IPS DF 6.9 (cell line): ENCODE data around the gene PTPN11.
"Not testable (repeated sequence)": the region's sequence is repeated elsewhere in the genome, so short reads cannot be mapped to it uniquely, and the experiment has no call there.

Experiments used
- DNase-seq: peaks from one replicate; pipeline ENCODE4 v3.0.0-alpha.2; 2013; ENCODE audit warnings: low read depth, low spot score
- H3K27ac ChIP-seq: one replicate; pipeline ENCODE4 v1.5.1; 2013; ENCODE audit warnings: low read length, control low read depth
- H3K27me3 ChIP-seq: 2 replicates; pipeline ENCODE4 v1.6.1; 2013; ENCODE audit warnings: mild to moderate bottlenecking, low read length; ENCODE audit not compliant: control insufficient read depth, insufficient read depth
- H3K36me3 ChIP-seq: 2 replicates; pipeline ENCODE4 v1.6.1; 2013; ENCODE audit warnings: low read length; ENCODE audit not compliant: control insufficient read depth, insufficient read depth
- H3K4me1 ChIP-seq: 2 replicates; pipeline ENCODE4 v1.6.1; 2013; ENCODE audit warnings: low read length; ENCODE audit not compliant: control insufficient read depth, insufficient read depth
- H3K4me3 ChIP-seq: 2 replicates; pipeline ENCODE4 v1.5.1; 2013; ENCODE audit warnings: mild to moderate bottlenecking, low read length
- H3K9me3 ChIP-seq: 2 replicates; pipeline ENCODE4 v1.6.1; 2013; ENCODE audit warnings: low read length, inconsistent platforms; ENCODE audit not compliant: control insufficient read depth, insufficient read depth
- WGBS: extraction: QIAGEN DNeasy Blood & Tissue Kit; methylation state at CpG from one replicate; pipeline ENCODE4 v1.1.7; 2013; ENCODE audit warnings: mixed read lengths, missing lambda C conversion rate; ENCODE audit not compliant: insufficient read length, insufficient coverage; 5-methylcytosine and 5-hydroxymethylcytosine counted together

PTPN11 gene

DNA sequence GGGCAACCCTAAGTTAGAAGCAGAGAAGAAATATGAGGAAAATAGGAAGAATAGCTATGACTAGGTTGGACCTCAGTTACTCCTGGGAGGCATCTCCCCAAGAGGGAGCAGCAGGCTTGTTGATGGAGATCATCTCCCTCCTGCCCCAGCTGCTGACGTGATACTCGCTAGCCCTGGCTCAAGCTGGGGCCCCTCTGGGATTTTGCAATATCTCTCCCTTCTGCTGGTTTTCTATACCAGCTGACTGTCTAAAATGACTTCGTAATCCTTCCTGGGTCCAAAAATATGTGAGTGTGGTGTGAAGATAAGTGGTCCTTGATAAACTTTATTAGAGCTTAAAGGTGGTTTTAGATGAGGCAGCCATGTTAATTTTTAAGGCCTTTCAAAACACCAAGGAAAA lies 32.0 kb upstream of the PTPN11 start:
- H3K27ac ChIP-seq: no peak overlapping the region

DNA sequence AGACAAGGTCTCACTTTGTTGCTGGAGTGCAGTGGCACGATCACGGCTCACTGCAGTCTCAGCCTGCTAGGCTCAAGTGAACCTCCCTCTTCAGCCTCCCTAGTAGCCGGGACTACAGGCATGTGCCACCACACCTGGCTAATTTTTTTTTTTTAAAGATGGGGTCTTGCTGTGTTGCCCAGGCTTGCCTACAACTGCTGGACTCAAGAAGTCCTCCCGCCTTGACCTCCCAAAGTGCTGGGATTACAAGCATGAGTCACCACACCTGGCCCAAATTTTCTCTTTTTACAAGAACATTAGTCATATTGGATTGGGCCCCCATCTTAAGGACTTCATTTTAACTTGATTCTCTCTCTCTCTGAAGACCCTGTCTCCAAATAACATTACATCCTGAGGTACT lies 29.5 kb upstream of the PTPN11 start:
- Histone ChIP-seq H3K4me1 (no peaks in the 10 kb centered on the region), H3K36me3 (no peaks in the 10 kb centered on the region), H3K27me3 (no peaks in the 10 kb centered on the region), H3K9me3 (no peaks in the 10 kb centered on the region), H3K27ac (no peak overlapping the region), H3K4me3 (no peak overlapping the region)
- no CpG with 5 or more reads among the region's 4 CpGs for WGBS
- no peak for DNase-seq

More for the DNA sequence above, 32.0 kb upstream of the PTPN11 start:
- Histone ChIP-seq H3K4me1 (no peaks in the 10 kb centered on the region), H3K9me3 (no peaks in the 10 kb centered on the region), H3K4me3 (no peak overlapping the region), H3K27me3 (no peaks in the 10 kb centered on the region), H3K36me3 (no peaks in the 10 kb centered on the region)
- no CpG with 5 or more reads among the region's 3 CpGs for WGBS
- no peak for DNase-seq

DNA sequence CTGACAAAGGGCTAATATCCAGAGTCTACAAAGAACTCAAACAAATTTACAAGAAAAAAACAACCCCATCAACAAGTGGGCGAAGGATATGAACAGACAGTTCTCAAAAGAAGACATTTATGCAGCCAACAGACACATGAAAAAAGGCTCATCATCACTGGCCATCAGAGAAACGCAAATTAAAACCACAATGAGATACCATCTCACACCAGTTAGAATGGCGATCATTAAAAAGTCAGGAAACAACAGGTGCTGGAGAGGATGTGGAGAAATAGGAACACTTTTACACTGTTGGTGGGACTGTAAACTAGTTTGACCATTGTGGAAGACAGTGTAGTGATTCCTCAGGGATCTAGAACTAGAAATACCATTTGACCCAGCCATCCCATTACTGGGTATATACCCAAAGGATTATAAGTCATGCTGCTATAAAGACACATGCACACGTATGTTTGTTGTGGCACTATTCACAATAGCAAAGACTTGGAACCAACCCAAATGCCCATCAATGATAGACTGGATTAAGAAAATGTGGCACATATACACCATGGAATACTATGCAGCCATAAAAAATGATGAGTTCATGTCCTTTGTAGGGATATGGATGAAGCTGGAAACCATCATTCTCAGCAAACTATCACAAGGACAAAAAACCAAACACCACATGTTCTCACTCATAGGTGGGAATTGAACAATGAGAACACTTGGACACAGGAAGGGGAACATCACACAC lies 28.7 kb upstream of the PTPN11 start:
- H3K27me3 ChIP-seq, H3K9me3 ChIP-seq, DNase-seq, H3K27ac ChIP-seq, H3K36me3 ChIP-seq, H3K4me3 ChIP-seq, H3K4me1 ChIP-seq: not testable (repeated sequence)
- WGBS: no CpG with 5 or more reads among the region's 4 CpGs

DNA sequence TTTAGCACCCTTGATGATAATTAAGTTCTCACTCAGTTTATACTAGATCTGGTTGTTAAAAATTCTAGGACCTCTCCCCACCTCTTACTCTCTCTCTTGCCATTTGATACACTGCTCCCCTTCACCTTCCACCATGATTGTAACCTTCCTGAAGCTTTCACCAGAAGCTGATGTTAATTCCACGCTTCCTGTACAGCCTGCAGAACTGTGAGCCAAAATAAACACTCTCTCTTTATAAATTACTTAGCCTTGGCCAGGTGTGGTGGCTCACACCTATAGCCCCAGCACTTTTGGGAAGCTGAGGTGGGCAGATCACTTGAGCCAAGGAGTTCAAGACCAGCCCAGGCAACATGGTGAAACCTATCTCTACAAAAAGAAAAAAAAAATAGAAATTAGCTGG lies 25.4 kb upstream of the PTPN11 start:
- Histone ChIP-seq H3K4me1 (no peaks in the 10 kb centered on the region), H3K4me3 (no peak overlapping the region), H3K27me3 (no peaks in the 10 kb centered on the region), H3K36me3 (no peaks in the 10 kb centered on the region), H3K27ac (no peak overlapping the region), H3K9me3 (no peaks in the 10 kb centered on the region)
- WGBS: no CpG with 5 or more reads among the region's 1 CpG
- DNase-seq: no peak

DNA sequence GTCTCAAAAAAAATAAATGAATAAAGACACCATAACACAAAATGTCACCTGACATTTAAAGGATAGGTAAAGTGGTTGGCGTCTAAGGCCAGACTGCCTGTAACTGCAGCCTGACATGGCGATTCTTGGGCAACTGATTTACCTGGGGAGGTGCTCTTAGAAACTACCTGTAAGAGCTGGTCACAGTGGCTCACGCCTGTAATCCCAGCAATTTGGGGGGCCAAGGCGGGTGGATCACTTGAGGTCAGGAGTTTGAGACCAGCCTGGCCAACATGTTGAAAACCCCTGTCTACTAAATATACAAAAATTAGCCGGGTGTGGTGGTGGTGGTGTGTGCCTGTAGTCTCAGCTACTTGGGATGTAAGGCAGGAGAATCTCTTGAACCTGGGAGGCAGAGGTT lies 17.7 kb upstream of the PTPN11 start:
- no peak overlapping the region for H3K27ac ChIP-seq
- WGBS: no CpG with 5 or more reads among the region's 5 CpGs
- no peaks in the 10 kb centered on the region for H3K4me1 ChIP-seq
- H3K27me3 ChIP-seq: no peaks in the 10 kb centered on the region
- DNase-seq: no peak
- H3K4me3 ChIP-seq: no peak overlapping the region
- H3K36me3 ChIP-seq: peaks cover 13% of the 10 kb centered on the region; the same call in 1 of the 2 replicates
- no peaks in the 10 kb centered on the region for H3K9me3 ChIP-seq

DNA sequence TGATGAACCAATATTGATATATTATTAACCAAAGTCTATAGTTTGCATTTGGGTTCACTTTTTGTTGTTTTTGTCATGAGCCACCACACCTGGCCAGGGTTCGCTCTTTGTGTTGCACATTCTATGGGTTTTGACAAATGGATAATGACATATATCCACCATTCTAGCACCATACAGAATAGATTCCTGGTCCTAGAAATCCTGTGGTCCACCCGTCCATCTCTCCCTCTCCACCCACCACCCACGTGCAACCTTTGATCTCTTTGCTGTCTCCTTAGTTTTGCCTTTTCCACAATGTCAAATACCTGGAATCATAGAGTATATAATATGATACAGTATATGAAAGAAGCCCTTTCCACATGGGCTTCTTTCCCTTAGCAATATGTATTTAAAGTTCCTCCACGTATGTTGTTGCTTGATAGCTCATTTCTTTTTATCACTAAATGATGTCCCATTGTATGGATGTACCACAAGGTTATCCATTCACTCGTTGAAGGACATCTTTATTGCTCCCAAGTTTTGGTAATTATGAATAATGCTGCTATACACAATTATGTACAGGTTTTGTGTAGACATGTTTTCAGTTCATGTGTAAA lies 16.7 kb upstream of the PTPN11 start:
- no peaks in the 10 kb centered on the region for H3K4me1 ChIP-seq
- no peaks in the 10 kb centered on the region for H3K9me3 ChIP-seq
- no CpG with 5 or more reads among the region's 5 CpGs for WGBS
- H3K4me3 ChIP-seq: no peak overlapping the region
- no peak overlapping the region for H3K27ac ChIP-seq
- H3K36me3 ChIP-seq: peaks cover 21% of the 10 kb centered on the region; the same call in 1 of the 2 replicates
- no peak for DNase-seq
- H3K27me3 ChIP-seq: no peaks in the 10 kb centered on the region

DNA sequence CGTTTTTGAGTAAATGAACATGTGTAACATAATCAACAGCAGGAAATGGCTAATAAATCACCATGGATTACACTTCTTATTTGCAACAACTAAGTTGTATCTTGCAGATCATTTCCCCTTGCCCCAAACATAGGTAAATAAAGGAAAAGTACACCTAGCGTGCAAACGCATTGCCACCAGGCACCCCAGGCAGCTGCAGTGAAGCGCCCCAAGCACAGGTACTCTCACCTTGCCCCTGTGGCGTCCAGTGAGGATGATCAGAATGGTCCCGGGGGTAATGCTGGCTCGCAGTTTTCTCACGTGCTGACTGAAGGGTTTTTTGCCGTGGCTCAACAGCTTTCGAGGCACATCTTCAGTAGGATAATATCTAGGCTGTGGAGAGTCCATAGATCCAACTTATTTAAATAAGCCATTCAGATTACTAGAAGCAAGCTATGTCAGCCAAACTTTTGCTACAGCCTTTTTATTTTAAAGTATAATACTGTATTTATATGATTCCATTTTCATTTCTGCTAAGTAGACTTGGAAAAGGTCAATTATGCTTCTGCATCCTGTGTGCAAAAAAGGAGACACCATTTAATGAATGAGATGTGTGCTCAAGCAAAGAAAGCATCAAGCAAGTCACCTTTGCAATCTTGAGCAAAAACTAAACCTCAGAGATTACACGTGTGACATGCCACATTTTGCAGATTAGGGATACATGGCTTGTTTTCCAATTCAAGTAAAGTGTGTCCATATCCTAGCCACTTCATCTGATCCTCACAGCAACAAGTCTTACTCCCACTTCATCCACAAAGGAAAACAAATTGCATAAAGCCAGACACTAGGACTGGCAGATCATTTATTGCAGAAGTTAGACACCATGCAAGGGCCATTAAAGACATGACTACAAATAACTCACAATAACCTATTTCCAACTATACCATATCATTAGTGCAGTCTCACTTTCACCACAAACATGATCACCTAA lies 11.9 kb upstream of the PTPN11 start:
- no peak overlapping the region for H3K4me3 ChIP-seq
- WGBS: no CpG with 5 or more reads among the region's 11 CpGs
- H3K27ac ChIP-seq: no peak overlapping the region
- H3K27me3 ChIP-seq: no peaks in the 10 kb centered on the region
- H3K9me3 ChIP-seq: no peaks in the 10 kb centered on the region
- peaks cover 31% of the 10 kb centered on the region; the same call in 1 of the 2 replicates for H3K36me3 ChIP-seq
- no peak for DNase-seq
- H3K4me1 ChIP-seq: no peaks in the 10 kb centered on the region

DNA sequence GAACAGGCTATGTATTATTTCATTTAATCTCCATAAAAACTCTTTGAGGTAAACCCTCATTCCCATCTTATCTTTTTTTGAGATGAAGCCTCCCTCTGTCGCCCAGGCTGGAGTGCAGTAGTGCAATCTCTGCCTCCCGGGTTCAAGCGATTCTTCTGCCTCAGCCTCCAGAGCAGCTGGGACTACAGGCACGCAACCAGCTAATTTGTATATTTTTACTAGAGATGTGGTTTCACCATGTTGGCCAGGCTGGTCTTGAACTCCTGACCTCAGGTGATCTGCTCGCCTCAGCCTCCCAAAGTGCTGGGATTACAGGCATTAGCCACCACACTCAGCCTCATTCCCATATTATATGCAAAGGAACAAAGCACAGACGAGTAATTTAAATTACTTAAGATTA lies 11.1 kb upstream of the PTPN11 start:
- H3K9me3 ChIP-seq, H3K27me3 ChIP-seq, H3K4me3 ChIP-seq, H3K27ac ChIP-seq, DNase-seq, H3K4me1 ChIP-seq: not testable (repeated sequence)
- WGBS: no CpG with 5 or more reads among the region's 6 CpGs
- peaks cover 31% of the 10 kb centered on the region; the same call in 1 of the 2 replicates for H3K36me3 ChIP-seq

DNA sequence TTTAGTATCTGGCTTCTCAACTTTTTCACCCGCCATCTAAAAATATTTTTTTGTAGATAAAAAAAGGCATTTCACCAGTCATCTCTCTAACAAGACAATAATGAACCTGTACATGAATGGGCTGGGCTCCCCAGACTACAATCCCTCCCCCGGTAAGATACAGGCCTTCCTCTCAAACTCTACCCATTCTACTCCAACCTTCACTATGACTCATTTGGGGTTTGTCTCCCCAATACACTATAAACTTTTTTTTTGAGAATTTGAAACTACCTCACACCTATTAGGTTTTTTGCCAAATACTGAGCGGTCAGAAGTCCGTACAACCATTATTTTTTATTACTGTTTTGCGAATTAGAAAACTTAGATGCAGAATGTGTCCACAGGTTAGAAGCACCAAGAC lies 10.1 kb upstream of the PTPN11 start:
- H3K27me3 ChIP-seq: no peaks in the 10 kb centered on the region
- no CpG with 5 or more reads among the region's 5 CpGs for WGBS
- peaks cover 31% of the 10 kb centered on the region; the same call in 1 of the 2 replicates for H3K36me3 ChIP-seq
- H3K4me3 ChIP-seq: peak overlapping the region; percentile 86; the same call in 1 of the 2 replicates
- H3K4me1 ChIP-seq: no peaks in the 10 kb centered on the region
- H3K27ac ChIP-seq: no peak overlapping the region
- DNase-seq: no peak
- H3K9me3 ChIP-seq: no peaks in the 10 kb centered on the region
